ENCODE results near the gene ROR2.

The ROR2 gene

GRCh38 chr9:91992461-91993041, 42.5 kb upstream of the ROR2 start:
- Histone ChIP-seq H3K36me3 (ENCODE audit: insufficient read depth, low read length) (no peaks in the 10 kb centered on the region), H3K9me3 (ENCODE audit: insufficient read depth, low read length, severe bottlenecking) (no peaks in the 10 kb centered on the region), H3K4me2 (ENCODE audit: insufficient read depth, low read length) (no peak overlapping the region), H3K27ac (ENCODE audit: low read length) (no peak overlapping the region), H4K20me1 (ENCODE audit: insufficient read depth, low read length) (no peaks in the 10 kb centered on the region), H3K79me2 (ENCODE audit: insufficient read depth, low read length) (no peaks in the 10 kb centered on the region), H3K4me3 (ENCODE audit: low read depth in 1 of 2, low read length in 2 of 2) (no peak overlapping the region), H3K9ac (ENCODE audit: low read depth, low read length) (no peak overlapping the region), H2AFZ (ENCODE audit: low read depth, low read length) (no peak overlapping the region), H3K4me1 (ENCODE audit: insufficient read depth, low read length) (no peaks in the 10 kb centered on the region), H3K27me3 (ENCODE audit: insufficient read depth, low read length, poor library complexity) (peaks cover 3% of the 10 kb centered on the region)
- TF ChIP-seq, protein P1, sequence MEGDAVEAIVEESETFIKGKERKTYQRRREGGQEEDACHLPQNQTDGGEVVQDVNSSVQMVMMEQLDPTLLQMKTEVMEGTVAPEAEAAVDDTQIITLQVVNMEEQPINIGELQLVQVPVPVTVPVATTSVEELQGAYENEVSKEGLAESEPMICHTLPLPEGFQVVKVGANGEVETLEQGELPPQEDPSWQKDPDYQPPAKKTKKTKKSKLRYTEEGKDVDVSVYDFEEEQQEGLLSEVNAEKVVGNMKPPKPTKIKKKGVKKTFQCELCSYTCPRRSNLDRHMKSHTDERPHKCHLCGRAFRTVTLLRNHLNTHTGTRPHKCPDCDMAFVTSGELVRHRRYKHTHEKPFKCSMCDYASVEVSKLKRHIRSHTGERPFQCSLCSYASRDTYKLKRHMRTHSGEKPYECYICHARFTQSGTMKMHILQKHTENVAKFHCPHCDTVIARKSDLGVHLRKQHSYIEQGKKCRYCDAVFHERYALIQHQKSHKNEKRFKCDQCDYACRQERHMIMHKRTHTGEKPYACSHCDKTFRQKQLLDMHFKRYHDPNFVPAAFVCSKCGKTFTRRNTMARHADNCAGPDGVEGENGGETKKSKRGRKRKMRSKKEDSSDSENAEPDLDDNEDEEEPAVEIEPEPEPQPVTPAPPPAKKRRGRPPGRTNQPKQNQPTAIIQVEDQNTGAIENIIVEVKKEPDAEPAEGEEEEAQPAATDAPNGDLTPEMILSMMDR (IDR thresholded peaks at IDR 0.05; ENCODE audit: borderline replicate concordance, extremely low read depth, low read length, poor library complexity, severe bottlenecking): no peak
- no peak for TF ChIP-seq EZH2 (IDR thresholded peaks at IDR 0.05; ENCODE audit: borderline replicate concordance, low read depth, low read length, severe bottlenecking)
- DNase-seq (no peak), ATAC-seq (ENCODE audit: insufficient read depth, low read depth) (no peak)

- Histone ChIP-seq H3K4me3 (ENCODE audit: low read depth in 1 of 2, low read length in 2 of 2) (no peak overlapping the region), H3K4me2 (ENCODE audit: insufficient read depth, low read length) (no peak overlapping the region), H3K9me3 (ENCODE audit: insufficient read depth, low read length, severe bottlenecking) (no peaks in the 10 kb centered on the region), H3K27me3 (ENCODE audit: insufficient read depth, low read length, poor library complexity) (peaks cover 3% of the 10 kb centered on the region), H3K79me2 (ENCODE audit: insufficient read depth, low read length) (no peaks in the 10 kb centered on the region), H2AFZ (ENCODE audit: low read depth, low read length) (no peak overlapping the region), H3K4me1 (ENCODE audit: insufficient read depth, low read length) (no peaks in the 10 kb centered on the region), H3K9ac (ENCODE audit: low read depth, low read length) (no peak overlapping the region), H4K20me1 (ENCODE audit: insufficient read depth, low read length) (no peaks in the 10 kb centered on the region), H3K27ac (ENCODE audit: low read length) (no peak overlapping the region), H3K36me3 (ENCODE audit: insufficient read depth, low read length) (no peaks in the 10 kb centered on the region)
- DNase-seq (no peak), ATAC-seq (ENCODE audit: insufficient read depth, low read depth) (no peak)
- no peak for TF ChIP-seq EZH2 (IDR thresholded peaks at IDR 0.05; ENCODE audit: borderline replicate concordance, low read depth, low read length, severe bottlenecking)
- TF ChIP-seq, protein P1 (IDR thresholded peaks at IDR 0.05; ENCODE audit: borderline replicate concordance, extremely low read depth, low read length, poor library complexity, severe bottlenecking): no peak
Measured at GRCh38 chr9:91991721-91992341, 41.8 kb upstream of the ROR2 start.

DNA sequence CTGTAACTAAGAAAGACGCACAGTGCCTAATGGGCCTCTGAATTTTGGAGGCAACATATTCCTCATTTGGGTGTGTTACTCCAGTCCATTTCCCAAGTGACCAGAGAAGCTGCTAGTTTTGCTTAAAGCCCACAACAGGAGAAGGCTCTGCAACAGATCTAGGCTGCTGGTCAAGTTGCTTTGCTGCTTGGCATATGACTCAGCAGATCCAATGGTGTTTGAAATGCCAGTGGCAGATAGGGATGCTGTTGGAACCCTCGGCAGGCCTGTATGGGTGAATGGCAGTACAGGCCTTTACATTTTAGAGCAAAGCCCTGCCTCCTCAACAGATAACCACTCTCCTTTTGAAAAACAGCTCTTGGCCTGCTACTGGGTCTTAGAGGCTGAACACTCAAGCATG, 36.2 kb upstream of the ROR2 start:
- H3K9ac ChIP-seq (ENCODE audit: low read depth, low read length): no peak overlapping the region
- no peaks in the 10 kb centered on the region for H3K79me2 ChIP-seq (ENCODE audit: insufficient read depth, low read length)
- no peak overlapping the region for H3K27ac ChIP-seq (ENCODE audit: low read length)
- TF ChIP-seq EZH2 (IDR thresholded peaks at IDR 0.05; ENCODE audit: borderline replicate concordance, low read depth, low read length, severe bottlenecking): no peak
- TF ChIP-seq, protein P1 (IDR thresholded peaks at IDR 0.05; ENCODE audit: borderline replicate concordance, extremely low read depth, low read length, poor library complexity, severe bottlenecking): no peak
- no peak overlapping the region for H2AFZ ChIP-seq (ENCODE audit: low read depth, low read length)
- H3K9me3 ChIP-seq (ENCODE audit: insufficient read depth, low read length, severe bottlenecking): peaks cover 4% of the 10 kb centered on the region
- H3K4me3 ChIP-seq (ENCODE audit: low read depth in 1 of 2, low read length in 2 of 2): no peak overlapping the region
- ATAC-seq (ENCODE audit: insufficient read depth, low read depth) (no peak), DNase-seq (no peak)
- no peaks in the 10 kb centered on the region for H3K36me3 ChIP-seq (ENCODE audit: insufficient read depth, low read length)
- H3K4me1 ChIP-seq (ENCODE audit: insufficient read depth, low read length): no peaks in the 10 kb centered on the region
- H4K20me1 ChIP-seq (ENCODE audit: insufficient read depth, low read length): no peaks in the 10 kb centered on the region
- H3K27me3 ChIP-seq (ENCODE audit: insufficient read depth, low read length, poor library complexity): no peaks in the 10 kb centered on the region
- no peak overlapping the region for H3K4me2 ChIP-seq (ENCODE audit: insufficient read depth, low read length)
